ENCODE results near the gene MPPED2.

The MPPED2 gene

GRCh38 chr11:30586251-30587144, at the start of gene MPPED2:
TSS of gene MPPED2 (minus strand) at chr11:30586353. CDS start at chr11:30580373, 5,980 bp downstream.
- DNase-seq (ENCODE audit: low spot score) = peak; percentile 73

GRCh38 chr11:30635401-30635989, 49.3 kb upstream of the MPPED2 start:
- peak; percentile 21 for DNase-seq (ENCODE audit: low spot score)

GRCh38 chr11:30631148-30631547, 45.0 kb upstream of the MPPED2 start:
- DNase-seq (ENCODE audit: low spot score) = no peak

- DNase-seq (ENCODE audit: low spot score) = no peak
Measured at GRCh38 chr11:30619767-30620166, 33.6 kb upstream of the MPPED2 start.

GRCh38 chr11:30617762-30618161, 31.6 kb upstream of the MPPED2 start:
- DNase-seq (ENCODE audit: low spot score) = no peak

- DNase-seq (ENCODE audit: low spot score) = no peak
Measured at GRCh38 chr11:30610628-30611027, 24.5 kb upstream of the MPPED2 start.

- DNase-seq (ENCODE audit: low spot score) = no peak
Measured at GRCh38 chr11:30608534-30608933, 22.4 kb upstream of the MPPED2 start.

GRCh38 chr11:30605036-30605605, 19.0 kb upstream of the MPPED2 start:
- no peak for DNase-seq (ENCODE audit: low spot score)

- no peak for DNase-seq (ENCODE audit: low spot score)
Measured at GRCh38 chr11:30603357-30603756, 17.2 kb upstream of the MPPED2 start.

- no peak for DNase-seq (ENCODE audit: low spot score)
Measured at GRCh38 chr11:30596832-30597231, 10.7 kb upstream of the MPPED2 start.

GRCh38 chr11:30595934-30596333, 9.8 kb upstream of the MPPED2 start:
- no peak for DNase-seq (ENCODE audit: low spot score)

- DNase-seq (ENCODE audit: low spot score) = no peak
Measured at GRCh38 chr11:30594646-30595411, 8.7 kb upstream of the MPPED2 start.

- no peak for DNase-seq (ENCODE audit: low spot score)
Measured at GRCh38 chr11:30587269-30587812, 1.2 kb upstream of the MPPED2 start.

- DNase-seq (ENCODE audit: low spot score) = peak; percentile 69
Measured at GRCh38 chr11:30585892-30586250, 282 bp downstream of the MPPED2 start.

- DNase-seq (ENCODE audit: low spot score) = peak; percentile 66
Measured at GRCh38 chr11:30585125-30585891, 845 bp downstream of the MPPED2 start.

- no peak for DNase-seq (ENCODE audit: low spot score)
Measured at GRCh38 chr11:30583476-30584280, 2.5 kb downstream of the MPPED2 start.

- no peak for DNase-seq (ENCODE audit: low spot score)
Measured at GRCh38 chr11:30582726-30583125, 3.4 kb downstream of the MPPED2 start.

GRCh38 chr11:30581675-30582074, 4.5 kb downstream of the MPPED2 start:
- no peak for DNase-seq (ENCODE audit: low spot score)

GRCh38 chr11:30580573-30580972, 5.6 kb downstream of the MPPED2 start:
- no peak for DNase-seq (ENCODE audit: low spot score)

GRCh38 chr11:30579415-30580175, 6.6 kb downstream of the MPPED2 start:
- no peak for DNase-seq (ENCODE audit: low spot score)

Measured in D341Med (cell line).